ENCODE measurements around the gene PIP5K1B.

Gene PIP5K1B

DNA sequence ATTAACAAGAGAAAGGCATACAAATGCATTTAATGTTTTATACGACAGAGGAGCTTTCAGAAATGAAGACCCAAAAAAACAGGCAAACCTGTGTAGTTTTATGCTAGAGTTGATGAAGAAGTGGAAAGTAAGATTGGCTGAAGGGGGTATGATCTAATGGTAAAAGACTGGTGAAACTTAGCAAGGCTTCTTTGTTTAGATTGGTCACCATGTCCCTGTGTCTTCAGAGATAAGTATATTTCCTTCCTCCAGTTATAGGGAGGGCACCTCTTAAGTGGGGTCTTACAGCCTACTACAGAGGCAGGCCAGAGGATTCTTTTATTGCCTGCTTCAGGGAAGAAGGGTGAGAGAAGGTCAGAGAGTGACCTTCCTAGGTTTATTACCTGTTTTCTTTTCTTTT, 252.4 kb downstream of the PIP5K1B start:
- DNase-seq (ENCODE audit: low read depth), result no peak
- H3K4me3 ChIP-seq (ENCODE audit: control insufficient read depth, low read depth, low read length), result no peak overlapping the region
- TF ChIP-seq, protein P1, sequence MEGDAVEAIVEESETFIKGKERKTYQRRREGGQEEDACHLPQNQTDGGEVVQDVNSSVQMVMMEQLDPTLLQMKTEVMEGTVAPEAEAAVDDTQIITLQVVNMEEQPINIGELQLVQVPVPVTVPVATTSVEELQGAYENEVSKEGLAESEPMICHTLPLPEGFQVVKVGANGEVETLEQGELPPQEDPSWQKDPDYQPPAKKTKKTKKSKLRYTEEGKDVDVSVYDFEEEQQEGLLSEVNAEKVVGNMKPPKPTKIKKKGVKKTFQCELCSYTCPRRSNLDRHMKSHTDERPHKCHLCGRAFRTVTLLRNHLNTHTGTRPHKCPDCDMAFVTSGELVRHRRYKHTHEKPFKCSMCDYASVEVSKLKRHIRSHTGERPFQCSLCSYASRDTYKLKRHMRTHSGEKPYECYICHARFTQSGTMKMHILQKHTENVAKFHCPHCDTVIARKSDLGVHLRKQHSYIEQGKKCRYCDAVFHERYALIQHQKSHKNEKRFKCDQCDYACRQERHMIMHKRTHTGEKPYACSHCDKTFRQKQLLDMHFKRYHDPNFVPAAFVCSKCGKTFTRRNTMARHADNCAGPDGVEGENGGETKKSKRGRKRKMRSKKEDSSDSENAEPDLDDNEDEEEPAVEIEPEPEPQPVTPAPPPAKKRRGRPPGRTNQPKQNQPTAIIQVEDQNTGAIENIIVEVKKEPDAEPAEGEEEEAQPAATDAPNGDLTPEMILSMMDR (IDR thresholded peaks at IDR 0.05; ENCODE audit: control insufficient read depth, insufficient read depth, low read depth, low read length, missing control alignments), result no peak

DNA sequence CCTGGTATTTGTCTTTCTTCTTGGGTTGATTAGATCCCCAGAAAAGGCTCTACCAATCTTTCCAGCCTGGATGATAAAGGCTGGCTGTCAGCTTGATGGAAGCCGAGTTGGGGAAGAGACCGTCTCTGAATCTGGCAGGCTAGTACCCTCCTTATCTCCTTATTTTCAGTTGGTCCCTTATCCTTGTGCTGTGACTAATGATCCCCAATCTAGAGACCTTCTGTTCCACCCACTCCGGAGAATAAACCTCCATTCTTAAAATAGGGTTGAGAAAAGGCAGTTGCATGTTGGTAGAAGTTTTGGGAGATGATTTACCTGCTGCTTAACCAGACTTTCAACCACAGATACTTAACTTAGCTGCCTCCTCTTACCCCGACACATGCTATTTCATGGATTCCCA, 256.5 kb downstream of the PIP5K1B start:
- no peak overlapping the region for H3K4me3 ChIP-seq (ENCODE audit: control insufficient read depth, low read depth, low read length)
- TF ChIP-seq, protein P1 (IDR thresholded peaks at IDR 0.05; ENCODE audit: control insufficient read depth, insufficient read depth, low read depth, low read length, missing control alignments), result no peak
- no peak for DNase-seq (ENCODE audit: low read depth)

DNA sequence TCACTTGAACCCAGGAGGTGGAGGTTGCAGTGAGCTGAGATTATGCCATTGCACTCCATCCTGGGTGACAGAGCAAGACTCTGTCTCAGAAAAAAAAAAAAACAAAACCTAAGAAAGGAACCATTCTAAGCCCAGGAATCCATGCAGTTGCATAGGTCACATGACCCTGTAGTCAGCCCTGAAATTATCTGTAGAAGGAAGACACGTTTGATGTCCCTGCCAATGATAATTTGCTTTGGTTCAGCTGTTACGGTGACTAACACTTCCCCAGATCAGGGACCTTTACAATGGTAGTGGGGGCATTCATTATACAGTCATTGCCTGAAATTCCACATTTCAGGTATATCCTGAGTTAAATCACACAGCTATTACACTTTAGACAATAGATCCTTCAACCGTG, 258.4 kb downstream of the PIP5K1B start:
- DNase-seq (ENCODE audit: low read depth), result no peak
- H3K4me3 ChIP-seq (ENCODE audit: control insufficient read depth, low read depth, low read length), result no peak overlapping the region
- TF ChIP-seq, protein P1 (IDR thresholded peaks at IDR 0.05; ENCODE audit: control insufficient read depth, insufficient read depth, low read depth, low read length, missing control alignments), result no peak

DNA sequence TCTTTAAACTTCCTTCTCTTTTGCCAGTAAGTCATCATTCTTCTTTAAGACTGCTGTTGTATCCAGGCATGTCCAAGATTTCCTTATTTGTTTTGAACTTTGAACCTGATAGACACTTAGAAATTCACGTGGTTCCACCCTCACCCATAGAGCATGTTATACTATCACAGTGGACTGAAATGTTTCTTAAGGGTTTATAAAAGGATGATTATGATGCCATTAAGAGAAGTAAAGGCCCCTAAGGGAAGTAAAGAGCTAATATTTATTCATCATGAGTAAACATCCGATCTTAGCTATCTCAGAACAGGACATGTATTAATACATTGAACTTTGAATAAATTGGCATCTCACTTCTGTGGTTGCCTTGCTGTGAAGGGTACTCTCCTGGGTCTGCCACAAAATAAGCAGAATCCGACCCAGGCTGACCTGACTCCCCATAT, 259.1 kb downstream of the PIP5K1B start:
- DNase-seq (ENCODE audit: low read depth), result no peak
- H3K4me3 ChIP-seq (ENCODE audit: control insufficient read depth, low read depth, low read length), result no peak overlapping the region
- TF ChIP-seq, protein P1 (IDR thresholded peaks at IDR 0.05; ENCODE audit: control insufficient read depth, insufficient read depth, low read depth, low read length, missing control alignments), result no peak

DNA sequence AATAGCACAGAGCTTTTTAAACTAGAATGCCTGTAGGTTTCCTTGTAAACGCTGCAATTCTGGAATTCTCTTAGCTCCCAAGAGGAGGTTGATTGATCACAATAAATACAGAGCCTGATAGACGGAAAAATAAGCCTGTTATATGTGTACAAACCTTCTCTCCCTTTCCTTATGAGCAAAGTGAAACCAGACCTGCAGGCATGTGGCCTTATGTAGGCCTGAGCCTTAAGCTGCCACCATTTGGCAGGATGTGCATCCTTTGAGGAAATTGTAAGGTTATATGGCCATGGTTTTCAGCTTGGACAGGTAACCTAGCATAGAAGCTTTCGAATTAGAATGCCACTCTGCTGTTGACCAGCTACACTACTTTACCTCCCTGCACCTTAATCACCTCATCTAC, 259.7 kb downstream of the PIP5K1B start:
- no peak overlapping the region for H3K4me3 ChIP-seq (ENCODE audit: control insufficient read depth, low read depth, low read length)
- DNase-seq (ENCODE audit: low read depth), result no peak
- TF ChIP-seq, protein P1 (IDR thresholded peaks at IDR 0.05; ENCODE audit: control insufficient read depth, insufficient read depth, low read depth, low read length, missing control alignments), result no peak

DNA sequence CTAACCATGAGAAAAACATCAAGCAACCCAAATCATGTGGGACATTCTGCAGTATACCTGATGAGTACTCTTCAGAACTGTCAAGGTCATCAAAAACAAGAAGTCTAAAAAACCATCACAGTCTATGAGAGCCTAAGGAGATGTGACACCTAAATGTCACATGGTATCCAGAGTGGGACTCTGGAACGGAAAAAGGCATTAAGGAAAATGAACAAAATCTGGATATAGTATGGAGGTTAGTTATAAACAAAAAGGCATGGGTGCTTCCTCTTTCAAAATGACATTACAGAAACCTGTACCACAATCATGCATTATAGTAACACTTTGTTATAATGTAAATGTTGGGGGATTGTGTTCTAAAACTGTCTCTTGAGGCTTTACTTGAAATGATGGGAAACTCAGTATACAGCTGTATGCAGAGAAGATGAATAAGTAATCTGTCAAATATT, 261.5 kb downstream of the PIP5K1B start:
- TF ChIP-seq, protein P1 (IDR thresholded peaks at IDR 0.05; ENCODE audit: control insufficient read depth, insufficient read depth, low read depth, low read length, missing control alignments), result no peak
- no peak overlapping the region for H3K4me3 ChIP-seq (ENCODE audit: control insufficient read depth, low read depth, low read length)
- DNase-seq (ENCODE audit: low read depth), result no peak

DNA sequence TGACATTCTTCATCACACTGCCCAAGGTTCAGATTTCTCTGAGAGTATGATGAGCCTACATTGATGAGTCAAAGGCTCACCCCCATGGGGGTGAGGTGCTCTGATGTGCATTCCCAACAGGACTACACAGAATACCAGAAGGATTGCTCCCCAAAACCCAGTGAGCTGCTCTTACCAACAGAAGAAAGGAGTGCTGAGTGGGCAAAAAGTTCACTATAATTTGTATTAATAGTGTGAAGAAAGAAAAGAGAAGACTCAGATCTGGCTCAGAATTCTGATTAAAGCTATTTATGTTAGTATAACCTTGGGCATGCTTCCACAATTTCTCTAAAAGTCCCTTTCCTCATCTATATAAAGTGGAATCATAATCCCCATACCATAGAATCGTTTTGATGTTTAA, 262.8 kb downstream of the PIP5K1B start:
- no peak for DNase-seq (ENCODE audit: low read depth)
- TF ChIP-seq, protein P1 (IDR thresholded peaks at IDR 0.05; ENCODE audit: control insufficient read depth, insufficient read depth, low read depth, low read length, missing control alignments), result no peak
- H3K4me3 ChIP-seq (ENCODE audit: control insufficient read depth, low read depth, low read length), result no peak overlapping the region

All from AG09309 (cell line).